NCI-H2196 (cell line): Measurements from ENCODE around the gene LILRB2.
"Not testable (repeated sequence)": the region's sequence is repeated elsewhere in the genome, so short reads cannot be mapped to it uniquely, and the experiment has no call there.

ENCODE experiments used
- DNase-seq: peaks from one replicate; lab custom pipeline; 2025; ENCODE audit not compliant: unreplicated experiment; lab: John Stamatoyannopoulos, UW

Gene LILRB2

GRCh38 chr19:54243809-54244208, 37.1 kb downstream of the LILRB2 start:
- not testable (repeated sequence) for DNase-seq

DNA sequence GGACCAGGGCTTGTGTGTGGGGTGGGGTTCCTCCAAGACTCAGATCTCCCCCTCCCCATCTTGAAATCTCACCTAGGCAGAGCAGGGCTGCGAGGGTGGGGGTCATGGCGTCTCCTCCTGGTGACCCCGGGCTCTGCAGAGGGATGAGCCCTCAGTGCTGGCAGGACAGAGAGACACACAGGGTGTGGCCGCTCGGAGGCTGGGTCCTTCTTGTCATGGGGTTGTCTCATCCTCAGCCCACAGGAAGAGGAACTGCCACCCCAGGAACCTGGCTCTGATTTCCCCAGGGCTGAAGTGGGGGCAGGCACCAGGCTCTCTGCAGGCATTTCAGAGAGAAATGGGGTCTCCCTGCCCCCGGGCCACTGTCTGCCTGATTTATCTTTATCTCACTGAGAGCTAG, 38.3 kb downstream of the LILRB2 start, which contains the start of gene LILRA6:
Gene LILRA6, minus strand, starts transcription at position 145 of the 400 bp plus-strand sequence.
- DNase-seq, result not testable (repeated sequence)

- not testable (repeated sequence) for DNase-seq
These were observed 38.7 kb downstream of the LILRB2 start for GRCh38 chr19:54242234-54242633.

- not testable (repeated sequence) for DNase-seq
These were observed 40.3 kb downstream of the LILRB2 start for GRCh38 chr19:54240372-54241336.

- DNase-seq, result not testable (repeated sequence)
These were observed 41.2 kb downstream of the LILRB2 start for GRCh38 chr19:54239491-54240371.

DNA sequence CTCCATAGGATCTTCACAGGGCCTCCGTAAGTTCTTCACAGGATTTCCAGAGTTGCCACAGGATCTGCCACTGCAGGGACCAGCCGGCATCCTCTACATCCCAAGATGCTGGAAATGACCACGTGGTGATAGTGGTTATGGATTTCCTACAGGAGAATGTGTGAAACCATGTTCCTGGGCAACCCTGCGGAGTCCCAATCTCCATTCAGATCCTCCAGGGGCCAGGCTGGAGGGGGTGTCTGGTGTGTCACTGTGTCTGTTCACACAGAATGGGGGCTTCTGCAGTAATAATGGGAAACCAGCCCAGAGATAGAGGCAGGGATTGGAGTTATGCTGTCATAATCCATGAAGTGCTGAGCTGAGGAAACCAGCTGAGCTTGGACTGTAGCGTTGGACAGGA, 47.0 kb downstream of the LILRB2 start:
- DNase-seq, result no peak

DNA sequence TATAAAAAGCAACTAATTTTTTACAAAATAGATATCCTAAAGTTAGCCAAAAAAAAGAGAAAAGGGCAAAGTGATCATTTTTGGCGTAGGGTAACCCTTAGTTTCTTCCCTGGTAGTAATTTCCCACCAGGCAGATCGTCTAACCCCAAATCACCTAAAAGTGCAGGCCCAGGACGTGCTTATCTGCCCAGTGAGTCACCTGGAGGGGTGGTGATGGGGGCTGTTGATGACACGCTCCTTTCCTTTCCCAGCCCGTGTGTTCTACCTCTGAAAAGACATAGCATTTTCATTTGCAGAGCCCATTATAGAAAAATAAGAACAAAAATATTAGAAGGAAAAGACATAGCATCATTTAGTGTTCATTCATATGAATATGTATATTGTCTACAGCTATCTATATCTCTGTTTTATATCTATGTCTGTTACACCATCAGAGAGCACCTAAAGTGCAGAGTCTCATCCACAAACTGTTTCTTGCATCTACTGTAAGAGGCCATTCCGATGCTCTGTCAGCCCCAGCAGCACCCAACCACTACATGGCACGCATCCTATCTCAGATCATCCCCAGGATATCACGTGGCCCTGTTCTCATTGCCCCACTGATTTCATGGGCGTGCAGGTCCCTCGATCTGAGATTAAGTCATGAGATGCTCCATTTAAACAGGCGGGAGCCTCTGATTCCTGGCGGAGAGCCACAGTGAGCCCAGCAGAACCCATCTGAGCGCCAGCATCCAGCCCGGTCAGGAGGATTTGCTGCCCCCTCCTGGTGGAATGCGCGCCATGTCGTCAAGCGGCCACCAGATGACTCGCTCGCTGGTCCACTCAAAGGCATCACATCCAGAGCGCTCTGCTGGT, 49.6 kb downstream of the LILRB2 start:
- peak; percentile 92 for DNase-seq

- no peak for DNase-seq
These were observed 50.9 kb downstream of the LILRB2 start for GRCh38 chr19:54230031-54230430.

DNA sequence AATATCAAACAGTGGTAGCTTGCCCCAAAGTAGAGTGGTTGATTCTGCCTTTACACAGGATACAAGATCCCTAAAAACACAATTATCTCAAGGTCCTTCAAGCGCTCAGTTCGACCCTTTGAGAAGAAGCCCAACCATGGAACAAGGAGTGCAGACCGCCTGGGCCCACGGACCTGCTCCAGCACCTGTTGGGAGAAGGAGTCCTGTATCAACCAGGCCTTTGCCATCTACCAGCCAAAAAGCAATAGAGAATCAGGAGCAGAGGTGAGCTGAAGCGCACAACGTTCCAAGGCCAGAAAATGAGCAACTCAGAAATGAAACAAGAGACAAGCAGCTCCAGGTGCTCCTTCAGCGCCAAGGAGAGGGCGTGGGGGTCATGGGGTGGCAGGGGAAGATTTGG, 51.8 kb downstream of the LILRB2 start:
- DNase-seq, result no peak

GRCh38 chr19:54224619-54225018, 56.3 kb downstream of the LILRB2 start:
- DNase-seq, result not testable (repeated sequence)

DNA sequence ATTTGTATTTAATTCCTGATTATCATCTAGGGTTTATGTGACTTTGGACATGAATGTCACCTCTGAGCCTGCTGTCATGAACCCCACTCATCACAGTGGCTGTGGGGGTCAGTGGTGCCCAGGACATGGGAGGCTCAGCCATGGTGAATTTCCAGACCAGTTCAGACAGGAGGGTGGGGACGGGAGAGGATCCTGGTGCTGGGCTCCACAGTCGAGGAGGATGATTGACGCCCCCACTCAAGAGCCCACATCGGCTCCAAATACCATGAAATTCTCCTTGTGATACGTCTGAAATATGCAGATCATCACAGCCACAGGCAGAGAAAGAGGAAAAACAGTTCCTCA, 57.0 kb downstream of the LILRB2 start:
- not testable (repeated sequence) for DNase-seq
